ENCODE data around the gene MAK.

- TF ChIP-seq CTCF (IDR thresholded peaks at IDR 0.05) (no peak), EZH2 (IDR thresholded peaks at IDR 0.05; ENCODE audit: borderline replicate concordance, insufficient read depth, low read depth, low read length, poor library complexity, severe bottlenecking) (no peak)
These were observed 6.7 kb downstream of the MAK start for GRCh38 chr6:10831609-10832008.
